Posterior cingulate gyrus (tissue), 11 donors: ENCODE results near the gene PTPRN2.
"Not testable (repeated sequence)": the region's sequence is repeated elsewhere in the genome, so short reads cannot be mapped to it uniquely, and the experiment has no call there.

Experiments
- DNase-seq, 10 donors: peaks; one replicate each; pipeline versions ENCODE4 v3.0.0 to v3.0.0-alpha.2; 2020 to 2021; ENCODE audit warnings: mixed read lengths in 3 of 10
- intact Hi-C: fragments of 100-400 bp; cut with DNase I; formaldehyde crosslinking; loops from one replicate; pipeline ENCODE4 v1.15.1; 2023

The PTPRN2 gene

DNA sequence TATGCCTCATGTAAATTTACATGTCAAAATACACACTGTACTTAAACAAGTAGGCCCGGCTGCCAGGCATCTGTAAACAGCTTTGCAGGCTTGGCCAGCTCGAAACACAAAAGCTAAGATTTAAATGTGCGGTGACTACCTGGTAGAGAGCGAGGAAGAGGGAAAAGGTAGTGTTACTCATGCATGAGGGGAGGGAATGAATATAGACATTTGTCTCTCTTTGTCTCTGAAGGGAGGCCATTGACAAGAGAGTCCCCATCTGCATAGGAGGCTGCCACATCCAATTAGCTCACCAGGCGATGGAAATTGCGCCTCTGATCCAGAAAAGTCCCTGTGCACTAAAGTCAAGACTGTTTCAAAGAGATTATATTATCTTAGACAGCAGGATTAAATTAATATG lies 535.8 kb downstream of the PTPRN2 start:
- DNase-seq, result peak in 2 of 10 donors; percentile 16 to 24
- intact Hi-C loops, result loop anchor here (10.0 kb wide), 1 partner anchor 273 kb away; no protein-coding TSS in a partner anchor

DNA sequence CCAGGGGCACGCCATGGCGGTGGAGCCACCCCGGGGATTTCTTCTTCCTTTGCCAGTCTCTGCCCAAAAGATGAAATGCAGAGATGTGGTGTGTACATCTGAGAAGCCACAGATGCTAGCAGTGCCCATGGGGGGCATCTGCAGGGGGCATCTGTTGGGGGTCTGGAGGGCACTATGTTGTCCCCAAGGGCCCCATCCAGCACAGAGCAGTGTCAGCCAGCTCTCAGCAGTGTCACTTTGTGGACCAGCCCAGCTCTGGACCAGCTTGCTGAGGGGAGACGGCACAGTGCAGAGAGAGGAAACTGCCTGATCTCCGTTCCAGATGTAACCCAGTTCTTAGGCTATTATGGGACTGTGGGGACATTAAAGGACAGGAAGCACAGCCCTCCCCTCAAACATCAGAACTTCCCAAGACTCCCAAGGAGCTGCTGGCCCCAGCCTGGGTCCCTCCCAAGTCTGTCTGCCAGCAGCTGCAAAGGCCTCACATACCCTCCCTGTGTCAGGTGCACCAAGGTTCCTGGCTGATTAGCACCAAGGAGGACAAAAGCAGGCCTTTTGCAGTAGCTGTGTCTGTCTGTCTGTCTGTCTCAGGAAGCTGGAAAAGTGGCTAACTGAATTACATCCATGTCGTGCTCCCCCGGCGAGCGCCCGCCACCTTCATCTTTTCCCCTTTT lies 536.5 kb downstream of the PTPRN2 start:
- peak in 2 of 10 donors; percentile 62 to 79 for DNase-seq
- intact Hi-C loops, result loop anchor here (10.0 kb wide), 1 partner anchor 274 kb away; no protein-coding TSS in a partner anchor

DNA sequence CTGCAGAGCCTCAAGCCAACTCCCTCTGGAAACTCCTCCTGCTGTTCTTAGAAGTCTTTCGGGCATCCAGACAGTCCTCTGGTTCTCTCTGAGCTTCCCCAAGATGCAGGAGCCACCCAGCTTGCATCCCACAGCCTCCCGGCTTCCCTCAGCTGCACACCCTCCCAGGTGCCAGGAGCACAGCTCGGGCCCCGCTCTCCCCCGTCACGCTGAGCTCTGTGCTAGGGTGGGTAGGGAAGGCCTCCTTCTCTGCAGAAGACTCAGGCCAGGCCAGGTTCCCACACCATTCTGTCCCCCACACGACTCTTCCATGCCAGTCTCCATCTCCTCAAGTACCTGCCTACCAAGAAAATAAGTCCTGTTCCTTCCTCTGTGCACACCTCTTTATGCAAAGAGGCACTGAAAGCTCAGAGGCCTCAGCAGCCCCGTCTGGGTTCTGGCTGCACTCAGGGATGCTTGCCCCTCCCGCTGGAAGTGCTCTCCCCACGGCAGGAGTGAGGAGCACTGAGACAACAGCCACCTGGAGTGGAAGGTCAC lies 537.1 kb downstream of the PTPRN2 start:
- peak in 3 of 10 donors; percentile 43 to 57 (median 52) for DNase-seq
- intact Hi-C loops, result loop anchor here (10.0 kb wide), 1 partner anchor 274 kb away; no protein-coding TSS in a partner anchor

DNA sequence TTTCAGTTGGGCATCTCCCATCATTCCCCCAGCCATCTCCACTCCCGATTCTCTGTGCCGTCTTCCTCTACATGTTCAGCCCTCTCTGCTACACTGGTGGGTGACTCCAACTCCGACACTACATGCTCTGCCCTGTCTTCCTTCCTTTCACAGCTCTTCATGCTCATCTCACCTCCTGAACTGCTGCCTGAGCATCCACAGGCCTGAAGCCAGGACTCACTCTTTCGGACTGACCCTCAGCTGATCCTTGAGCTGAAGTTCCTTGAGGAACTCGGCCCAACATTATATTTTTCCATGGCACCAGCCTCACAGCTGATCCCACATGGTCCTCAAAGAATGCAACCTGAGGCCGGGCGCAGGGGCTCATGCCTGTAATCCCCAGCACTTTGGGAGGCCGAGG lies 538.4 kb downstream of the PTPRN2 start:
- peak in 2 of 10 donors; percentile 8 to 69 for DNase-seq
- intact Hi-C loops, result no loop called here

DNA sequence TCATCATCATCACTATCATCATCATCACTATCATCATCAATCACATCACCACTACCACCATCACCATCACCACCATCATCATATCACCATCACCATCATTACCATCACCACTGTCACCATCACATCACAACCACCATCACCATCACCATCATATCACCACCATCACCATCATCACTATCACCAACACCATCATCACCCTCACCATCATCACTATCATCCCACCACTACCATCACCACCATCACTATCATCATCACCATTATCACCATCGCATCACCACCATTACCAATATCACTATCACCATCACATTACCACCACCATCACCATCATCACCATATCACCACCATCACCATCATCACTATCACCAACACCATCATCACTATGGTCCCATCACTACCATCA lies 539.1 kb downstream of the PTPRN2 start:
- intact Hi-C loops, result no loop called here
- DNase-seq, result no peak

DNA sequence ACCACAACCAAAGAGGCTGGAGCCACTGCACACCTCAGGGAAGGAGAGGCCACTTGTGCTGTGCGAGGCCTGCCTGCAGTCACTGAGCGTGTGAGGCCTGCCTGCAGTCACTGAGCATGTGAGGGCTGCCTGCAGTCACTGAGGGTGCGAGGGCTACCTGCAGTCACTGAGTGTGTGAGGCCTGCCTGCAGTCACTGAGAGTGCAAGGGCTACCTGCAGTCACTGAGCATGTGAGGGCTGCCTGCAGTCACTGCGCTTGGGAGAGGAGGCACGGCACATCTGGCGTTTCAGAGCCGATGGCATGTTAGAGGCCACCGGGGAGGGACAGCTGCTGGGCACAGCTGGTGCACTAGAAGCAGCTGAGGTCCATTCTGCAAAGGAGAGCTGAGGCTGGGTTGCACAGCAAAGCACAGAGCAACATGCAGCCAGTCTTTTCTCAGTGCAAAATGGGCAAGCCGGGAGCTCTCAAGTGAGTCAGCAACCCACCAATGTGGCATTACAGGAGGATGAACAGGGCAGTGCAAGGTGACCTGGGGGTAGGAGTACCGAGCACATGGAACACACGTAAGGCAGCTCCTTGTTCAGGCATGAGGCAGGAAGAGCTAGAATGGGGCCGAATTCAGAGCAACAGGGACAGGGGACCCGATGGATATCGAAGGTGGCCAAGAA lies 540.1 kb downstream of the PTPRN2 start:
- peak in 2 of 10 donors; percentile 73 to 75 for DNase-seq
- intact Hi-C loops, result no loop called here

DNA sequence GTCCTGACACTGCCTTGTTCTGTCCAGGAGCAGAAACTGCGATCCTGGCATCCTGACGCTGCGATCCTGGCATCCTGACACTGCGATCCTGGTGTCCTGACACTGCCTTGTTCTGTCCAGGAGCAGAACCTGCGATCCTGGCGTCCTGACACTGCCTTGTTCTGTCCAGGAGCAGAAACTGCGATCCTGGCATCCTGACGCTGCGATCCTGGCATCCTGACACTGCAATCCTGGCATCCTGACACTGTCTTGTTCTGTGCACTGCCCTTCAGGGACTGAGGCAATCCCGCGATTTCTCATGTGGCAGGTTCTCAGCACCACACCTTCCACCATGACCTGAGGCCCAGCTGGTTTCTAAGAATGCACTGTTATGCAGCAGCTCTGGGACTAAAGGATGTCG lies 541.4 kb downstream of the PTPRN2 start:
- DNase-seq, result peak in 3 of 10 donors; percentile 21 to 52 (median 30)
- intact Hi-C loops, result not testable (repeated sequence)

DNA sequence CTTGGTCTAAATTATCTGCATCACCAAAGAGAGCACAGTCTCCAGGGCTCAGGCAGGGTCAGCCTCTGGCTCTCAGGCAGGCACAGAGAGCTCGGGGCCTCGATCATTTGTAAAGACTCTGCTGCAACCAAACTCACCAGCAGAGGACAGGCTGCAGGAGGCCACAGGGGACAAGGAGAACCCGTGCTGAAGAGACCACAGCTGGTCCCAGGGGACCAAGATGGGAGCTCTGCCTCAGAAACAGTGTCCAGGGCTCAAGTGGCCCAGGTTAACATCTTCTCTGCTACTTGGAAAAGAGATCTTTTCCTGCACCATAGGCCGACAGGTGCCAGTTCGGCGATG lies 543.2 kb downstream of the PTPRN2 start:
- intact Hi-C loops, result loop anchor here (5.0 kb wide), 1 partner anchor 53 kb away; no protein-coding TSS in a partner anchor
- peak in 2 of 10 donors; percentile 55 to 59 for DNase-seq

DNA sequence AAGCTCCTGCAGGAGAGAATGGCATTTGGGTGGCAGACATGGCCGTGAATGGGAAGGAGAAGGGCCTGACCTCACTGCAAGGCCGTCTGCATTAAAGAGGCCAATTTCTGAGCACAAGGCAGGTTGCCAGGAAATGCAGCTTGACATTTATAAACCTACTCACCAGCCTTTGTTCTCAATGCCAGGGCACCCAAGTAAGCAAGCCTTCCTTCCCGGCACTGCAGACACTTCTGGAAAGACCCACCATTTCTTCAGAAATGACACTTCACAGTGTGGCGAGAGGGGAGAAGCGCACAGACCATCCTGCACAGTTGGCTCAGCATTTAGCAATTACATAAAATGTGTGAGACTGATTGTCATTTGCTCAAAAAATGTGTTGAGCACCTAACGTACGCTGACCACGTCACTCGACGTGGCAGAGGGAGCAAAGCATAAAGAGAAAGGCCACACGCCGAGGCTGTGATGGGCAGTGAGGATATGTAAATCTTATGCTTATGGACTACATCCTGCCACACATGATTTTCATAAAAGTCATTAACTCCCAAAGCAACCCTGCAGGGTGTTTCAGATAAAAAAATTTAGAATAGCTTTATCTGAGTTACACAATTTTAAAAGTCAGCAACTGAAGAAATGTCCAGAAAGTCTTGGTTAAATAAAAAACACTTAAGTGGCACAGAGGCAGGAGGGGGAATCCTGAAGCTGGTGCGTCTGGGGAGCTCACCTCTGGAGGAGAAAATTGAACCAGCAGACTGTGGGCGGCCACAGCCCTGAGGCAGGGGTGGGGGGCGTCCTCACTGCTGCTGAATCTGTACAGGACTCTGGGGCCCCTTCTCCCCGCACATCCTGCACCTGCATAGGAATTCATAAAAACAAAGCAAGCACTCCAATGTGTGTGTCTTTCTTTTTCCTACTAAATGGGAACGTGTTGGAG lies 543.8 kb downstream of the PTPRN2 start:
- peak in 2 of 10 donors; percentile 50 to 55 for DNase-seq
- intact Hi-C loops, result loop anchor here (5.0 kb wide), 1 partner anchor 53 kb away; no protein-coding TSS in a partner anchor

DNA sequence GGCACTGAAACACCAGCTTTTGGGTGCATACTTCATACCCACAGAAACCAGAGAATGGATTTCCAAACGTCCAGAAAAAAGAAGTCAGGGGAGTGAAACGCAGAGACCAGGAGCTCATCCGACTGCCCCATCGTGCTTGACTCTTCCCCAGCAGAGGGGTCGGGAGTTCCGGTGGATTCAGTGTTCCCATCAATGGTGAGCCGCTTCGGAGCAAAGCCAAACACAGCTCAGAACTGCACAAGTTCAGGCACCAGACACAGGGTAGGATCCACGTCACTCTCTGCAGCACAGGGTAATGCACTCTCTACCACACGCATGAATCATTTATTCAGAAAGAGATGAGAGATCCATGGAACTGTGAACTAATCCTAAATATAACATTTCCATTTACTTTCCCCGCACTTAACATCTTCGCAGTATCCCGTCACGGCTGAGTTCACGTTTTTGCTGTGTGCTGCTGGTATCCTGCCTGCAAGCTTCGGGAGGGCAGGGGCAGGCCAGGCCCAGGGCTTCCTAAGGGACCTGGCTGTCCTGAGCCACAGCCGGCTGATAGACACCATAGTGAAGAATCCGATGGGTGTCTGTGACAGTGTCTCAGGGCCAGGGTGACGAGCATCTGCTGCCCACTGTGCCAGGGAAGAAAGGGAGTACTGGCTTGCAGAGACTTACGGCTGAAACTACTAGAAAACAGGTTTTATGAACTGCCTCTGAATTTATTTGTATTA lies 545.3 kb downstream of the PTPRN2 start:
- intact Hi-C loops, result loop anchor here (5.0 kb wide), 1 partner anchor 55 kb away; no protein-coding TSS in a partner anchor
- peak in 2 of 10 donors; percentile 47 to 74 for DNase-seq

DNA sequence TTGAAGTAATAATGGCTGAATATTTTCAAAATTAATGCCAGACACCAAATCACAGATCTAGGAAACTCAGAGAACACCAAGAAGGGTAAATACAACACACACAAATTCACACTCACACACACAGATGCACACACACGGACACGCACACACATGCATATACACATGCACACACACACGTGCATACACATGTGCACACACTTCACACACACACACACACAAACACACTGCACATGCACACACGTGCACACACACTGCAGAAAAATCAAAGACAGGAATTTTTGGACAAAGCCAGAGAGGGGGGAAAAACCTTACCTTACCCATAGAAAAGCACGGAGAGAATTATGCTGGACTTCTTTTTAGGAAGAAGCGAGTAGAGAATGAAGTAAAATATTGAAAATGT lies 547.4 kb downstream of the PTPRN2 start:
- no peak for DNase-seq
- intact Hi-C loops, result loop anchor here (5.0 kb wide), 1 partner anchor 57 kb away; no protein-coding TSS in a partner anchor

DNA sequence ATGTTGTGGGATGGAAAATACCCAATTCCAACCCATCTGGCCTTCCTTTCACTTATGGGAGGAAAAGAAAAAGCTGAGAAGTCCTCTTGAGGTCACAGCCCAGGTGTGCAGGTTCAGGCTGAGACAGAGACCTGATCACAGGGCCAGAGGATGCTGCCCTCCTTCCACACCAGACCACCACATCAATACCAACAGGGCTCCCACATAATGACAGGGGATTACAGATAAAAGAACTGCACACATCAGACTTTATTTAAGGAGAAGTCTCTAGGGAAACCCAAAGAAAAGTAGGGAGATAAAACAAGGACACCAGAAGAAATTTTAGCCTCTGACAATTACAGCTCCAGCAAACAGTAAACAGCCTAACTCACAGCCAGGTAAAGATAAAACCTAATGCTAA lies 548.4 kb downstream of the PTPRN2 start:
- peak in 1 of 10 donors; percentile 6 for DNase-seq
- intact Hi-C loops, result no loop called here

DNA sequence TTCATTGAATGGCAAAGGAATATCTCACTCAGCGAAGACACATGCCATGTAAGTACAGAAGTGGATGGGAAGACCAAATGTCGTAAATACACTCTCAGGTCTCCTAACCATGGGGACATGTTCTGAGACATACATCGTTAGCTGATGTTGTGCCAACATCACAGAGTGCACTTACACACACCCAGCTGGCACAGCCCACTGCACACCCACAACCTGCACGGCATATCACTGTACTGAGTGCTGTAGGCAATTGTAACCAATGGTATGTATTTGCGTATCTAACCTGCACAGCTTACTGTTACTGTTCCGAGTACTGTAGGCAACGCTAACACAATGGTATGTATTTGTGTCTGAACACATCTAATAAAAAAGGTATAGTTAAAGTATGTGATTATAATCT lies 550.4 kb downstream of the PTPRN2 start:
- intact Hi-C loops, result no loop called here
- peak in 1 of 10 donors; percentile 18 for DNase-seq

DNA sequence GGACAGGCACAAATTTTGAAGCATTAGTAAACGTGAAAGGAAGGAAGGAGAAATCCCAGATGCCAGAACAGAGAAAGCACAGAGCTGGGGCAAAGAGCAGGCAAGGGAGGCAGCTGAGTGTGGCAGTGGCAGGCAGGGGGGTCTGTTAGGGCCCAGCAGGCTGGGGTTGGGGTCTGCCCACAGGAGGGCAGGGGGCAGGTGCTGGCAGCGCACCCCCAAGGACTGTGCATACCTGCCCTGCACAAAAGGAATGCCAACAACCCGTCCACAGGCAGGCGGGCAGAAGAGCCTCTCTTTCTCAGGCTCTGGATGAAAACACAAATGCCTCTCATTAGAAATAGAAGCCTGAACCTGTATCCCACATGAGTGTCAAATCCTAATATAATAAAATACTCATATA lies 552.3 kb downstream of the PTPRN2 start:
- DNase-seq, result peak in 1 of 10 donors; percentile 59
- intact Hi-C loops, result no loop called here

DNA sequence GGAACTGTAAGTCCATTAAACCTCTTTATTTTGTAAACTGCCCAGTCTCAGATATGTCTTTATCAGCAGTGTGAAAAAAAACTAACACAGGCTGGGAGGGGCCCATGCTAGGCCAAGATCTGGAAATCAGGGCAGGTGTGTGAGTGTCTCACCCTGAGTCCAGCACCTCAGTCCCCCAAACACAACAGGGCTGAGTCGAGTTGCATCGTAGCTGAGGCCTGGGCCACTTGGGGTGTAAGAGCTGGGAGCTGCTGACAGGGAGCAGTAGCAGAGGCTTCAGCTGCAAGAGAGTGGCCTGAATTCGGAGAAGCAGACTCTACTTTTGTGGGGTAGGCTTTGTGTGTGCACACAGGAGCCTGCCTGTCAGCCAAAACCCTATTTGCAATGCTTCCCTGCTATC lies 553.1 kb downstream of the PTPRN2 start:
- DNase-seq, result peak in 1 of 10 donors; percentile 54
- intact Hi-C loops, result no loop called here

DNA sequence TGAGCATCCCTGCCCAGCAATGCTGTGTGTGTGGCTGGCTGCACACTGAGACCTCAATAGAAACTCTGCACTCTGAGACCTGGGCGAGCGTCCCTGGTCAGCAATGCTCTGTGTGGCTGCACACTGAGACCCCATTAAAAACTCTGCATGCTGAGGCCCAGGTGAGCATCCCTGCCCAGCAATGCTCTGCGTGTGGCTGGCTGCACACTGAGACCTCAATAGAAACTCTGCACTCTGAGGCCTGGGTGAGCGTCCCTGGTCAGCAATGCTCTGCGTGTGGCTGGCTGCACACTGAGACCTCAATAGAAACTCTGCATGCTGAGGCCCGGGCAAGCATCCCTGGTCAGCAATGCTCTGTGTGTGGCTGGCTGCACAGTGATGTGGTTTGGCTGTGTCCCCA lies 553.7 kb downstream of the PTPRN2 start:
- intact Hi-C loops, result not testable (repeated sequence)
- DNase-seq, result peak in 1 of 10 donors; percentile 34

DNA sequence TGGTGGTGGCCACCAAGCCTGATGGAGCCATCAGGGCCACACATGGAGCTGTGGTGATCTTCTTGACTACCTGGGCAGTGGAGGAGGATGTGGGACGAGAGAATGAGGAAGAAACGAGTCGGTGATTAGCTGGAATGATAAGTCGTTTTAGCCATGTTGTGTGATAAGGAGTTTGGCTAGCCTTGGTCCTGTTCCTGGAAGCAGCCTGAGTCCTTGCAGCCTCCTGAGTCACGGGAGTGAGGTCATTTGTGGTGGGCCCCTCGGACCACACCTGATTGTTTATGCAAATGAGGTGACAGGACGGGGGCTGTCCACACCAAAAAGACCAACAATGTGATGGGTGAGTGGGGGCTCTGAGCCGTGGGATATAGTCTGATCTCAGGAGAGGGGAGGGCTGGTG lies 554.4 kb downstream of the PTPRN2 start:
- DNase-seq, result peak in 1 of 10 donors; percentile 24
- intact Hi-C loops, result no loop called here

DNA sequence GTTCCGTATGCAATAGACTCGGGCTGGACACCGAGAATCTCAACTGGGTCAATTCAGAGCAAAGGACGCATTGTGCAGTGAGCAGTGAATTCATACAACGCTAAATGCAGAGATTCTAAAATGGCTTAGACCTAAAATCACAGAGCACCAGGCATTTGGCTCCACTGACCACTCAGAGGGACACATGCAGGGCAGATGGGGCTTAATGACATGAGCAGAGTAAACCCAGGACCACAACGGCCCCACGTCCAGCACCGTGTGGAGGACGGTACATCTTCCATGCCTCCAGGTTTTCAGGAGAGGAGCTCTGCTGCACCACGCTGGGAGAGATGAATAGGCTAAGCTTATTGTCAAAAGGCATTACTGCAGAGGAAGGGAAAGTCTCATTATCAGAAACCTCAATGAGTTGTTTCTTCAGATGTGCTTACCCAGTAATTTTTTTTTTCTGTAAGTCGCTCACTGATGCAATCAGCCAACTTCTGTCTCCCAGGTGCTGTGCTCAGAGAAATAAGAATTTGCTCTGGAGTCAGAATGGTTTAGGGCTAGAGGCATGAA lies 555.0 kb downstream of the PTPRN2 start:
- intact Hi-C loops, result no loop called here
- DNase-seq, result peak in 1 of 10 donors; percentile 7

DNA sequence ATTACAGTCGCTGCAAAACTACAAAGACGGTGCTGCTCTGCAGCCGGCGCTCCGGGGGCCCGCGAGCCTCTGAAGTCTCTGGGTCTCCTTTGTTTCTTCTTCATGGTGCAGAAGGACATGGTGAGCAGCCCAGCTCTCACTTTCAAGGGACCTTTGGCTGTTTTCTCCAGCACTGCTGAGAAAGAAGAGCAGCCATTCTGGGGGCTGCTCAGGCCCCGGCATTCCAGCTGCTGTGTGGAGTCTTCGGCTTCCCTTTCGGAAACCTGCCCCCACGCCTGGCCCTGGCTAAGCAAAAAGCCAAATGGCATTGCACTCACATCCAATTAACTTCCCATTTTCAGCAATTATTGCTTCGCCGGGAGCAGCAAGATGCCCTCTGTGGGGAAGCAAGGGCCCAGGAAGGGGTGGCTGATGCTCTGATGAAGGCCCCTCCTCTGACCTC lies 555.7 kb downstream of the PTPRN2 start:
- intact Hi-C loops, result no loop called here

More for the DNA sequence above, 555.7 kb downstream of the PTPRN2 start:
- peak in 1 of 10 donors; percentile 82 for DNase-seq
